Progenitor cell of endocrine pancreas (in vitro differentiated cells): ENCODE data around the gene RPS25. TPM values are rescaled to one million over a fixed set of nuclear protein-coding genes. Genes with fewer than 3 reads are reported as not detected.
"Not testable (repeated sequence)": the region's sequence is repeated elsewhere in the genome, so short reads cannot be mapped to it uniquely, and the experiment has no call there.

Experiments
- DNase-seq: peaks from one replicate; pipeline ENCODE4 v3.0.0; 2021; ENCODE audit warnings: low spot score; ENCODE audit not compliant: unreplicated experiment
- H3K27ac Mint-ChIP-seq: 2 replicates; pipeline ENCODE4 v1.8.0; 2021; ENCODE audit warnings: mild to moderate bottlenecking, moderate library complexity, mixed read lengths
- H3K27me3 Mint-ChIP-seq: 2 replicates; pipeline ENCODE4 v1.8.0; 2021; ENCODE audit warnings: mixed read lengths
- H3K36me3 Mint-ChIP-seq: 2 replicates; pipeline ENCODE4 v1.8.0; 2022; ENCODE audit warnings: mixed read lengths; ENCODE audit not compliant: insufficient read depth
- H3K4me1 Mint-ChIP-seq: 2 replicates; pipeline ENCODE4 v1.8.0; 2021; ENCODE audit warnings: low read depth, mixed read lengths
- H3K4me3 Mint-ChIP-seq: 2 replicates; pipeline ENCODE4 v1.8.0; 2021; ENCODE audit warnings: low read depth, mild to moderate bottlenecking, moderate library complexity, mixed read lengths
- H3K9me3 Mint-ChIP-seq: 2 replicates; pipeline ENCODE4 v1.8.0; 2021; ENCODE audit warnings: low read depth, mixed read lengths
- microRNA-seq: library from miRNA; unstranded; fragments of <30 nt; microRNA quantifications from one replicate; pipeline ENCODE4 v1.1.0, GENCODE V29; 2020; ENCODE audit warnings: borderline number of aligned reads; ENCODE audit not compliant: unreplicated experiment
- total RNA-seq: library from RNA; stranded (reverse); gene quantifications from 2 replicates; pipeline ENCODE4 v1.2.1, GENCODE V29; 2021
- TF ChIP-seq, protein P1 (sequence below): fragments of 200-600 bp; sonication (generic); IDR thresholded peaks from one replicate; pipeline ENCODE4 v1.5.0; 2021; ENCODE audit warnings: antibody characterized with exemption, mild to moderate bottlenecking; ENCODE audit not compliant: unreplicated experiment

The RPS25 gene
- total RNA-seq, 1 donor from 2014 or later = 1,112 TPM

DNA sequence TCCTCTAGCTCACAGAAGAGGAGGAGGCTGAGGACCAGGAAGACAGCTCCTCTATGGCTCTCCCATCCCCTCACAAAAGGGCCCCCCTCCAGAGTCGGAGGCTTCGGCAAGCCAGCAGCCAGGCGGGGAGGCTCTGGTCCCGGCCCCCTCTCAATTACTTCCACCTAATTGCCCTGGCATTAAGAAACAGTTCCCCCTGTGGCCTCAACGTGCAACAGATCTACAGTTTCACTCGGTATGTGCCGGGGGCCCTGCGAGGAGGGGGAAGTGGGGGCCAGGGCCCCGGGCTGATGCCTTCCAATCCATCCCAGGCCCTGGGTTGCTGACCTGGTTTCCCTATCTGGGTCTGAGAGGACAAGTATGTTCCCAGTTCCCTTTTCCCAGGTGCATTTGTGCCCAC, 38.7 kb downstream of the RPS25 start:
- H3K27ac Mint-ChIP-seq = no peak overlapping the region
- no peak overlapping the region for H3K4me3 Mint-ChIP-seq
- H3K36me3 Mint-ChIP-seq = no peaks in the 10 kb centered on the region
- peaks cover 5% of the 10 kb centered on the region for H3K4me1 Mint-ChIP-seq
- H3K27me3 Mint-ChIP-seq = peaks cover 27% of the 10 kb centered on the region
- TF ChIP-seq, protein P1, sequence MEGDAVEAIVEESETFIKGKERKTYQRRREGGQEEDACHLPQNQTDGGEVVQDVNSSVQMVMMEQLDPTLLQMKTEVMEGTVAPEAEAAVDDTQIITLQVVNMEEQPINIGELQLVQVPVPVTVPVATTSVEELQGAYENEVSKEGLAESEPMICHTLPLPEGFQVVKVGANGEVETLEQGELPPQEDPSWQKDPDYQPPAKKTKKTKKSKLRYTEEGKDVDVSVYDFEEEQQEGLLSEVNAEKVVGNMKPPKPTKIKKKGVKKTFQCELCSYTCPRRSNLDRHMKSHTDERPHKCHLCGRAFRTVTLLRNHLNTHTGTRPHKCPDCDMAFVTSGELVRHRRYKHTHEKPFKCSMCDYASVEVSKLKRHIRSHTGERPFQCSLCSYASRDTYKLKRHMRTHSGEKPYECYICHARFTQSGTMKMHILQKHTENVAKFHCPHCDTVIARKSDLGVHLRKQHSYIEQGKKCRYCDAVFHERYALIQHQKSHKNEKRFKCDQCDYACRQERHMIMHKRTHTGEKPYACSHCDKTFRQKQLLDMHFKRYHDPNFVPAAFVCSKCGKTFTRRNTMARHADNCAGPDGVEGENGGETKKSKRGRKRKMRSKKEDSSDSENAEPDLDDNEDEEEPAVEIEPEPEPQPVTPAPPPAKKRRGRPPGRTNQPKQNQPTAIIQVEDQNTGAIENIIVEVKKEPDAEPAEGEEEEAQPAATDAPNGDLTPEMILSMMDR = no peak
- no peaks in the 10 kb centered on the region for H3K9me3 Mint-ChIP-seq
- DNase-seq = no peak

DNA sequence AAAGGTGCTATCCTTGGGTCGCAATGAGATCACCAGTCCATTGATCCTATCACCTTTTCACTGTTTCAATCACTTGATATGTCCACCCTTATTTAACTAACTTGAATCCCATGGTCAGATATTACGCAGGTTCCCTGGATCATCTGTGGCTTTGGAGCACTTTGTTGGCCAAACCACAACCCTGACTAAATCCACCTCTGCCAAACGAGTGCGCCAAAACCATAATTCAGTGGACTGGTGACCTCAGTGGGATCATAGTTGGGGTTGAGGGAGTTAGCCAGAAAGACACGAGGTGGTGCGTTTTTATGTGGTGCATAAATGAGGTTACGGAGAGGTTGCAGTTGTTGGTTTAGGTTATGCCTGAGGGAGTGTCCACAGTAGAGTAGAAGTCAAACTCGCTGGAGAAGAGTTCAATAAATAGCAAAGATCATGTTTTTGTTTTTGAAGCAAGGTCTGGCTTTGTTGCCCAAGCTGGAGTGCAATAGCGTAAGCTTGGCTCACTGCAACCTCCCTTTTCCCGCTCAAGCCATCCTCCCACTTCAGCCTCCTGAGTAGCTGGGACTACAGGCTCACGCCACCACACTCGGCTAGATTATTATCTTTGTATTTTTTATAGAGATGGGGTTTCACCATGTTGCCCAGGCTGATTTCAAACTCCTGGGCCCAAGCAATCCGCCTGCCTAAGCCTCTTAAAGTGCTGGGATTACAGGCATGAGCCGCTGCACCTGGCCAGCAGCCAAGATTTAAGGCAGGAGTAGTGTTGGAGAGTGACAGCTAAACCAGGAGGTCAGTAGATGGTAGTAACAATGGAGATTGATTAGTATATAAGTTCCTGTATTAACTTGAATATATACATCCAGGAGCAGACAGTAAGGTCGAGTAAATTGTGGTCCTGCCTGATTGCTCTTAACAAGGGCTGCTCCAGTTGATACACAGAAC, 42.1 kb downstream of the RPS25 start:
- Mint-ChIP-seq H3K9me3 (peaks cover 4% of the 10 kb centered on the region), H3K4me1 (peaks cover 5% of the 10 kb centered on the region), H3K27me3 (peaks cover 25% of the 10 kb centered on the region), H3K4me3 (no peak overlapping the region), H3K36me3 (peaks cover 3% of the 10 kb centered on the region), H3K27ac (no peak overlapping the region)
- TF ChIP-seq, protein P1 = no peak
- DNase-seq = no peak

DNA sequence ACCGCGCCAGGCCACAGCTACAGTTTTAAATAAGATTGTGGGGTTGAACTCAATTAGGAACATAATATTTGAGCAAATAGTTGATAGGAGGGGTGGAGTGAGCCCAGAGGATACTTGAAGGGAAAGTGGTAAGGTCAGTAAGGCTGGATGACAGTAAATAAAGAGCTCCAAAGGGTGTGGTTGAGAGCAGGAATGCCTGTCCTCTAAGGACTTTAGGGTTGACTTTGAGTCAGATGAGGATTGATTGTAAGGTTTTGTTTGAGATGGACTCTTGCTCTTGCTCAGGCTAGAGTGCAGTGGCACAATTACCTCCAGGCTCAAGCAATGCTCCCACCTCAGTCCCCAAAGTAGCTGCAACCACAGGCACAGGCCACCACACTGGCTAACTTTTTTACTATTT, 44.2 kb downstream of the RPS25 start:
- H3K4me1 Mint-ChIP-seq = peaks cover 3% of the 10 kb centered on the region
- TF ChIP-seq, protein P1 = no peak
- peaks cover 4% of the 10 kb centered on the region for H3K9me3 Mint-ChIP-seq
- peaks cover 3% of the 10 kb centered on the region for H3K36me3 Mint-ChIP-seq
- H3K4me3 Mint-ChIP-seq = no peak overlapping the region
- no peak overlapping the region for H3K27ac Mint-ChIP-seq
- no peak for DNase-seq
- peaks cover 13% of the 10 kb centered on the region for H3K27me3 Mint-ChIP-seq

DNA sequence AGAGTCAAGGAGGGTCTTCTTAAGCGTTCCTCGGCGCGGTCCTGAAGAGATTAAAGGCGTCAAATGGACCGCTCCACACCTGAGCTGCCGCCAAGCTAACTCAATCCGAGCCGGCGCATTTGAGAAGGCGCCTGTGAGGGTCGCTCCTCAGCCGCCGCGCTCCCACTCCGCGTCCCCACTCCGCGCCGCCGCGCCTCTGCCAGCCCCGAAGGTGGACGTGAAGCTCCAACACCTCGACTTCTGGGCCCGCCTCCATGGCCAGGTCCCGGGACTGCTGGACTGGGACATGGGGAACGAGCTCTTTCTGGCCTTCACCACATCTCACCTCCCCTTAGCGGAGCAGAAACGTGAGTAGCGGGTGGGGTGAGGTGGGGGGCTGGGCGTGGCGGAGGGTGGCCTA, 46.5 kb downstream of the RPS25 start, which contains the start of gene FOXR1:
Gene FOXR1 (plus strand): TSS at position 116 of the 400 bp plus-strand sequence. CDS start 171 bp downstream, at position 287.
- no peak within 1 kb of the TSS for H3K27ac Mint-ChIP-seq
- peaks cover 6% of the 10 kb centered on the region for H3K27me3 Mint-ChIP-seq
- H3K4me1 Mint-ChIP-seq = peaks cover 3% of the 10 kb centered on the region
- TF ChIP-seq, protein P1 = no peak
- no peak for DNase-seq
- peaks cover 4% of the 10 kb centered on the region for H3K9me3 Mint-ChIP-seq
- H3K4me3 Mint-ChIP-seq = no peak within 1 kb of the TSS
- peaks cover 3% of the 10 kb centered on the region for H3K36me3 Mint-ChIP-seq

GRCh38 chr11:118969508-118969907, 48.6 kb downstream of the RPS25 start:
- not testable (repeated sequence) for H3K27ac Mint-ChIP-seq, H3K4me3 Mint-ChIP-seq, H3K27me3 Mint-ChIP-seq, H3K36me3 Mint-ChIP-seq, H3K4me1 Mint-ChIP-seq, H3K9me3 Mint-ChIP-seq, DNase-seq

Small RNA genes lying within 50 kb of the gene (microRNA-seq; reads per million reads assigned to microRNA genes)
- gene MIR3656 = not detected

Other genes starting within 250 kb of the RPS25 start
- gene DDX6, start 227.2 kb downstream of the RPS25 start, total RNA-seq = 181 and 188 TPM in 2 replicates
- gene CXCR5, start 134.5 kb downstream of the RPS25 start, total RNA-seq = not detected in 2 replicates
- 26.4 and 30.3 TPM in 2 replicates for gene BCL9L, start 92.4 kb downstream of the RPS25 start, total RNA-seq
- gene UPK2, start 62.0 kb downstream of the RPS25 start, total RNA-seq = 0.41 TPM in 1 of 2 replicates, not detected in the other
- gene FOXR1, start 46.6 kb downstream of the RPS25 start, total RNA-seq = not detected in 2 replicates
- gene CENATAC, start 20.2 kb downstream of the RPS25 start, total RNA-seq = 56.5 and 66.6 TPM in 2 replicates
- gene TRAPPC4, start 423 bp upstream of the RPS25 start, total RNA-seq = 60.3 and 60.7 TPM in 2 replicates
- 52.7 and 53.4 TPM in 2 replicates for gene SLC37A4, start 12.5 kb upstream of the RPS25 start, total RNA-seq
- gene HYOU1, start 38.9 kb upstream of the RPS25 start, total RNA-seq = 196 and 199 TPM in 2 replicates
- 36.3 and 37.2 TPM in 2 replicates for gene VPS11, start 49.5 kb upstream of the RPS25 start, total RNA-seq
- 39.0 and 39.8 TPM in 2 replicates for gene HMBS, start 66.5 kb upstream of the RPS25 start, total RNA-seq
- 53.4 and 60.8 TPM in 2 replicates for gene DPAGT1, start 83.5 kb upstream of the RPS25 start, total RNA-seq
- 7.2 and 7.3 TPM in 2 replicates for gene C2CD2L, start 89.0 kb upstream of the RPS25 start, total RNA-seq
- gene HINFP, start 103.2 kb upstream of the RPS25 start, total RNA-seq = 48.7 and 52.2 TPM in 2 replicates
- gene ABCG4, start 130.7 kb upstream of the RPS25 start, total RNA-seq = 0.53 and 0.78 TPM in 2 replicates
- 14.7 and 15.9 TPM in 2 replicates for gene NLRX1, start 150.4 kb upstream of the RPS25 start, total RNA-seq
- gene NHERF4, start 167.1 kb upstream of the RPS25 start, total RNA-seq = 6.2 and 6.3 TPM in 2 replicates
- 26.4 and 26.5 TPM in 2 replicates for gene CBL, start 188.0 kb upstream of the RPS25 start, total RNA-seq